NCI-H226 (cell line): ENCODE results near the gene SYNGAP1.
"Not testable (repeated sequence)": the region's sequence is repeated elsewhere in the genome, so short reads cannot be mapped to it uniquely, and the experiment has no call there.

Experiments
- DNase-seq: peaks from one replicate; pipeline ENCODE4 v3.0.0-alpha.2; 2015

The SYNGAP1 gene

DNA sequence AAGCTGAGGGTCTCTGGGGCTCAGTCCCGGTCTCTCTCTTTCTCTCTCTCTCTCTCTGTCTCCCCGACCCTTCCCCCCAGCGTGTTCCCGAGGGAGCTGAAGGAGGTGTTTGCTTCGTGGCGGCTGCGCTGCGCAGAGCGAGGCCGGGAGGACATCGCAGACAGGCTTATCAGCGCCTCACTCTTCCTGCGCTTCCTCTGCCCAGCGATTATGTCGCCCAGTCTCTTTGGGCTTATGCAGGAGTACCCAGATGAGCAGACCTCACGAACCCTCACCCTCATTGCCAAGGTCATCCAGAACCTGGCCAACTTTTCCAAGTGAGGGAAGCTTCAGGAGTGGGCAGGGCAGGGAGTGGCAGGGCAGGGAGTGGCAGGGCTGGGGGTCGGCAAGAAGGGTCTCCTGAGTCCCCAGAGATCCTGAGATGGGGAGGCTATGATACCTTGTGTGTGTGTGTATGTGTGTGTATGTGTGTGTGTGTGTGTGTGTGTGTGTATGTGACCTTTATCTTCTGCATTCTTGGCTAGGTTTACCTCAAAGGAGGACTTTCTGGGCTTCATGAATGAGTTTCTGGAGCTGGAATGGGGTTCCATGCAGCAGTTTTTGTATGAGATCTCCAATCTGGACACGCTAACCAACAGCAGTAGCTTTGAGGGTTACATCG, 20.9 kb downstream of the SYNGAP1 start:
- no peak for DNase-seq

GRCh38 chr6:33441457-33441856, 21.6 kb downstream of the SYNGAP1 start:
- no peak for DNase-seq

DNA sequence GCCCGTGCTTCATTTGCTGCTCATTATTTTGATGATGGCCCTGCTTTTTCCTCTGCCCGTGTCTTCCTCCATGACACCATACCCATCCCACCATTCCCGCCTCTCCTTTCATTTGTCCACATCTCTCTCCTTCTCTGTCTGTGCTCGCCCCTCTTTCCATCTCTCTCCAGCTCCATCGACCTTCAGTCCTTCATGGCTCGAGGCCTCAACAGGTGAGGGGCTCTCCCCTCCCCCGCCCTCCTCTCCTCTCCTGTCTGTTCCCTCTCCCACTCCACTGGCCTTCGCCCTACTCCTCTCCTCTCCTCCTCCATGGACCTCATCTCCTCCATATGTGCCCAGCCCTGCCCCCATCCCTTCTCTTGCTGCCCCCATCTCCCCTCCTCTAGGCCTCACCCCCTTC, 22.4 kb downstream of the SYNGAP1 start:
- DNase-seq = no peak

DNA sequence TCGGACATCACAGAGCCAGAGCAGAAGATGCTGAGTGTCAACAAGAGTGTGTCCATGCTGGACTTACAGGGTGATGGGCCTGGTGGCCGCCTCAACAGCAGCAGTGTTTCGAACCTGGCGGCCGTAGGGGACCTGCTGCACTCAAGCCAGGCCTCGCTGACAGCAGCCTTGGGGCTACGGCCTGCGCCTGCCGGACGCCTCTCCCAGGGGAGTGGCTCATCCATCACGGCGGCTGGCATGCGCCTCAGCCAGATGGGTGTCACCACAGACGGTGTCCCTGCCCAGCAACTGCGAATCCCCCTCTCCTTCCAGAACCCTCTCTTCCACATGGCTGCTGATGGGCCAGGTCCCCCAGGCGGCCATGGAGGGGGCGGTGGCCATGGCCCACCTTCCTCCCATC, 23.2 kb downstream of the SYNGAP1 start:
- DNase-seq = no peak

- no peak for DNase-seq
Observed at GRCh38 chr6:33443619-33444504, 24.0 kb downstream of the SYNGAP1 start.

DNA sequence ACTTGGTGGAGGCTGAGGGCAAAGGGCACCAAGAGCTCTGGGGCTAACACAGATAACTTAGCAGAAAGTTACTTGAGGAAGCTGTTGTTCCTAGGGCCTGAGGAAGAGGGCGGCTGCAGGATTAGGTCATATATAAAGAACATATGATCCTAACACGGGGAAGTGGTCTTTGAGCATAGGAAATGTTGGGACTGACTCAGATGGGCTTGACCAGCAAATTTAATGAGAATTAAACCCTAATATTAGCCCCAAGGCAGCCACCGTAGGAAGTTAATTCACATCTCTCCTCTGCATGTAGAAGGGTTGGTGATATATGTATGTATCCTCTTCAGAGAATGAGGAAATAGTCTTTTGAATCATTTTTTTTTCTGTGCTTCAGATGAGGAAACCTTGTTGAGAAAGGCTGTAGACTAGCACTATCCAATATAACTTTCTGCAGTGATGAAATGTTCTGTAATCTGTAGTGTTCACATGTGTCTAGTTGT, 25.3 kb downstream of the SYNGAP1 start:
- no peak for DNase-seq

- DNase-seq = no peak
Observed at GRCh38 chr6:33446356-33446755, 26.5 kb downstream of the SYNGAP1 start.

DNA sequence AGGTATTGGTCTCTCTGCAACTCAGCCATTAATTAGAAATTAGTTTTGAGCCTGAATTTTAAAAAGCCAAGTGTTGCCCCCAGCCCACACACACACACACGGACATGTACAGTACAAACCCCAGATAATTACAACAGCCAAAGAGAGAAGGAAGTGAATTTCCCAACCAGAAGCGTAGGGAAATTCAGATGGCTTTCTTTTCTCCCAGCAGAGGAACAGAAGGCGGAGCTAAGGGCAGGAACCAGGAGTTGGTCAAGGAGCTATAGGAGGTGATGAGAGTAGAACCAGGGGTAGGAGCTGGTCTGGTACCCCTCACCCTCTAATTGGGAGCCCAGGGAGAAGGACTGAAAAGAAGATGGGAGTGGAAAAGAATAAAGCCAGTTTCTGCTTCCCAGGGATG, 30.6 kb downstream of the SYNGAP1 start:
- no peak for DNase-seq

GRCh38 chr6:33451606-33452005, 31.7 kb downstream of the SYNGAP1 start:
- no peak for DNase-seq

DNA sequence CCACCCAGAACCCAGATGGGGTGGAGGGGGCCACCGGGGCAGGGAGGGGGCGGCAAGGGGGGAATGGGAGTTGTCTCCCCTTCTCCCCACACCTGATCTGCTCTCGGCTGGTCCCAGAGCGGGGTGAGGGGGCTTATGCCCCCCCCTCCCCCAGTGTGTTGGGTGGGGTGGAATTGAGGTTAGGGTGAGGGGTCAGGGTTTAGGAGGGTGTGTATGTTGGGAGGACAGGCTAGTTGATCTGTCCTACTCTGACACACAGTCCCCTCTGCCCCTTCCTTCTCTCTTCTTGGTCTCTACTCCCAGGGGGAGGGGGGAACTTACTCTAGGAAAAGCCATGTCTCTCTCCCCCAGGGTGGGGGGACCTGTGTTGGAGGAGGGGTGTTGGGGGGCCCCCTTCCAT, 32.6 kb downstream of the SYNGAP1 start:
- DNase-seq = no peak

- DNase-seq = no peak
Observed at GRCh38 chr6:33453393-33454008, 33.6 kb downstream of the SYNGAP1 start.

DNA sequence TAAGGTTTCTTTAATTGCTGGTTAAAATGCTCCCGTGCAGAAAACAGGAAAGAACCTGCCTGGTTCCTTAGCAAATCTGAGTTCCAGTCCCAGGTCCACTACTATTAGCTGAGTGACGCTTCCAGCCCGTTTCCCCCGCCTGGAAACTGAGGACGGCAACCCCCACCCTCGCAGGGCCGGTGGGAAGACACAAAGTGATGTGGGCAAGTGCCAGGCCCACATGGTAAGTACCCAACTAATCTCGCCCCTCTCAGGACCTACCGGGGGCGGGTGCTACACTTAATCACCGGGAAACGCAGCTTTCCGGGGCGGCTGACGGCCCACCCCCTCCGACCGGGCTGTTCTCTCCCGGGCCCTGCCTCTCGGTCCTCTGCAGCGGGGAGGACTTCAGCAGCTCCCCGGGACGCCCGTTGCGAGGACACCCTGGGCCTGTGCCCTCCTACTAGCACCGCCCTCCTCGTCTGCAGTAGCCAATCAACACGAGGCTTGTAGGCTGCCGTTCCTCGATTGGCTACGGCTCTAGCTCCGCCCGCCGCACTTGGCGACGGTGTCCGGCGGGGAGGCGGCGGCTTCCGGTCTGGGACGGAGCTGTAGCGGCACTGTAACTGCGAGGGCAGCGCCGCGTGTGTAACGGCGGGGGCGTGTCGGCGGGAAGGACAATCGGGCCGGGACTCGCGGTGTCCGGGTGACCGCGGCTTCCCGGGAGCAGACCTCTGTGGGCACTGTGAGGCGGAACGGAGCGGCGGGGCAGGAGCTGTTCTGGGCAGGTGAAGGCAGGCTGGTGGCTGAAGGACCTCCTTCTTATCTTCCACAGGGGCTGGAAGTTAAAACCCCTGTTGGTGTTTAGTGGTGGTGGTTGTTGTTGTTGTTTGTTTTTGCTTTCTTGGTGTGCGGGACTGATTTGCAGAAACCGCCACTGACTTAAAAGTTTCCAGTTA, 34.4 kb downstream of the SYNGAP1 start, which contains the start of gene ZBTB9:
Gene ZBTB9 (plus strand): TSS at position 568 of the 938 bp plus-strand sequence. CDS start 525 bp downstream, outside the sequence.
- peak; percentile 95 for DNase-seq

GRCh38 chr6:33455051-33455450, 35.2 kb downstream of the SYNGAP1 start:
- no peak for DNase-seq

DNA sequence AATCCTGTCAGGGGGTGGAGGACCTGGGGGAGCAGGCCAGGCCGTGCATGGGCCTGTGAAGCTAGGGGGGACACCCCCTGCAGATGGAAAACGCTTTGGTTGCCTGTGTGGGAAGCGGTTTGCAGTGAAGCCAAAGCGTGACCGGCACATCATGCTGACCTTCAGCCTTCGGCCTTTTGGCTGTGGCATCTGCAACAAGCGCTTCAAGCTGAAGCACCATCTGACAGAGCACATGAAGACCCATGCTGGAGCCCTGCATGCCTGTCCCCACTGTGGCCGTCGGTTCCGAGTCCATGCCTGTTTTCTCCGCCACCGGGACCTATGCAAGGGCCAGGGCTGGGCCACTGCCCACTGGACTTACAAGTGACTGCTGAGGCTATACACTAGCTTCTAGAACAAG, 36.3 kb downstream of the SYNGAP1 start:
- no peak for DNase-seq

DNA sequence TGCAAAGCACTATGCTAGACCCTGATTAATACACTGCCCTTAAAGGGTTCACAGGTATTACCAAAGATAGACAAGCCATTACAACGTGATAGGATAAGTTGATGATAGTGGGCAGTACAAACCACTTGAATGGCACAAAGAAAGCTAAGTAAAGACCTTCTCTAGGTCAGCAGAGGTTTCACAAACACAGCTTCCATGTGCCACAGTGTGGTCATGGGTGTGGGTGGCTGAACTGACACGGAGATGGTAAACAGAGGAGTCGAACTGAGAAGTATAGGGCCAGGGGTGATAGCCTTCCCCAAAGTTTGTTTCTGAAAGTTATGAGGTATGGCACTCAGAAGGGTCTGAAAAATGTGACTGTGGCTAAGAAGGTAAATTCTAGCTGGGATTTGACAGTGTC, 38.8 kb downstream of the SYNGAP1 start:
- DNase-seq = no peak

DNA sequence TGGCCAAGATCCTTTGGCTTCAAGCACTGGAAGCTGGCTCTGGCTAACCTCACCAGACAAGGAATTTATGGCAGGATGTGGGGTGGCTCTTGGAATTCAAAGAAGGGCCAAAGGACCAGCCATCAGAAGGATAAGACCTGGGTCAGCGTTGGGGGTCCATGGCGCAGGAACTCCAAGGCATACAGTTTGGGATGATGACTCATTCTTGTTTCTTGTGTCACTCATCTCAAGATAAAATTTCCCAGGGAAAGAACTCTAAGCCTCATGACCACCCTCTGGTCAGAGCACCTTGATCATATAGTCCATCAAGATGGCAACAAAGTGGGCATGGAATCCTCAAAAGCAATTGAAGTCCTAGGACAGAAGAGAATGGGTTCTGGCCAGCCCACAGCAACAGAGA, 39.4 kb downstream of the SYNGAP1 start:
- DNase-seq = no peak

DNA sequence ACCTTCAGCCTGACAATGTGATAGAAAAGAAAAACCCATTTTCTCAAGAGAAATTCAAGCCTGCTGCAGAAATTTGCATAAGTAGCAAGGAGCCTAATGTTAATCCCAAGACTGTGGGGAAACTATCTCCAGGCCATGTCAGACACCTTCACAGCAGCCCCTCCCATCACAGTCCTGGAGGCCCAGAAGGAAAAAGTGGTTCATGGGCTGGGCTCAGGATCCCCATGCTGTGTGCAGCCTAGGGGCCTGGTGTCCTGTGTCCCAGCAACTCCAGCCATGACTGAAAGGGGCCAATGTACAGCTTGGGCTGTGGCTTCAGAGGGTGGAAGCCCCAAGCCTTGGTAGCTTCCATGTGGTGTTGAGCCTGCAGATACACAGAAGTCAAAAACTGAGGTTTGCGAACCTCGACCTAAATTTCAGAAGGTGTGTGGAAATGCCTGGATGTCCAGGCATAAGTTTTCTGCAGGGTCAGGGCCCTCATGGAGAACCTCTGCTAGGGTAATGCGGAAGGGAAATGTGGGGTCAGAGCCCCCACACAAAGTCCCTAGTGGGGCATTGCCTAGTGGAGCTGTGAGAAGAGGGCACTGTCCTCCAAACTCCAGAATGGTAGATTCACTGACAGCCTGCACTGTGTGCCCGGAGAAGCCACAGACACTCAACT, 46.3 kb downstream of the SYNGAP1 start:
- no peak for DNase-seq

- DNase-seq = no peak
Observed at GRCh38 chr6:33467091-33467490, 47.2 kb downstream of the SYNGAP1 start.

DNA sequence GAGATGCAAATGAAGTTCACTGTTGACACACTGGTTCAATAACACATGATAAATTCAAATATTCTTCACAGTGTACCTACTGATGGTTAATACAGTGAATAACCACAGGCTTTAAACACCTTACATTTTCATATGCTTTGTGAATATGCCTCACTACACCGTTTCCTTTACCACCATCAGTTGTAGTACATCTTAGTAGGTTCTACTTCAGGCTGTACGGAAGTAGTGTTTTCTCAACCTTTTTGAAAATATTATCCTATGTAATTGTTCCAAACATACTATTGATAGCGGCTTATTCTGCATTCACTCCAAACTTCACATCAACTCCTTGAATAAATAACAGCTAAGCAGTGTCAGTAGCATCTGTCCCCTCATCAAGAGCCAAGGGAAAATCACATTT, 49.8 kb downstream of the SYNGAP1 start:
- no peak for DNase-seq

- no peak for DNase-seq
Observed at GRCh38 chr6:33477864-33478263, 58.0 kb downstream of the SYNGAP1 start.

DNA sequence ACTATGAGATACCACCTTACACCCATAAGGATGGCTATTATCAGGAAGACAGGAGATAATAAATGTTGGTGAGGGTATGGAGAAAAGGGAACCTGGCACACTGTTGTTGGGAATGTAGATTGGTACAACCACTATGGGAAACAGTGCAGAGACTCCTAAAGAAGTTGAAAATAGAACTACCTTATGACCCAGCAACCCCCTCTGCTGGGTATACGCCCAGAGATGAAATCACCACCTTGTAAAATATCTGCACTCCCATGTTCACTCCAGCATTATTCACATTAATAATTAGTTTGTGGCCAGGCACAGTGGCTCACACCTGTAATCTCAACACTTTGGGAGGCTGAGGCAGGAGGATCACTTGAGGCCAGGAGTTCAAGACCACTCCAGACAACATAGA, 61.3 kb downstream of the SYNGAP1 start:
- DNase-seq = no peak

DNA sequence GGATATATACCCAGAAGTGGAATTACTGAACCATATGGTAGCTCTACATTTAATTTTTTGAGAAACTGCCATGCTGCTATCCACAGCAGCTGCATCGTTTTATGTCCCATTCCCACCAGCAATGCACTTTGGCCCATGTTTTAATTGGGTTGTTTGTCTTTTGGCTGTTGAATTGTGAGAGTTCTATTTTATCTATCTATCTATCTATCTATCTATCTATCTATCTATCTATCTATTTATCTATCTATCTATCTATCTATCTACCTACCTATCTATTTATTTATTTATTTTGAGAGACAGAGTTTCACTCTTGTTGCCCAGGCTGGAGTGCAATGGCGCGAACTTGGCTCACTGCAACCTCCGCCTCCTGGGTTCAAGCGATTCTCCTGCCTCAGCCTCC, 62.8 kb downstream of the SYNGAP1 start:
- not testable (repeated sequence) for DNase-seq
